Measurements from ENCODE around the gene FOXP1.
A peak's percentile ranks its signal among the peaks of the same experiment; 100 is the strongest.

Gene FOXP1

DNA sequence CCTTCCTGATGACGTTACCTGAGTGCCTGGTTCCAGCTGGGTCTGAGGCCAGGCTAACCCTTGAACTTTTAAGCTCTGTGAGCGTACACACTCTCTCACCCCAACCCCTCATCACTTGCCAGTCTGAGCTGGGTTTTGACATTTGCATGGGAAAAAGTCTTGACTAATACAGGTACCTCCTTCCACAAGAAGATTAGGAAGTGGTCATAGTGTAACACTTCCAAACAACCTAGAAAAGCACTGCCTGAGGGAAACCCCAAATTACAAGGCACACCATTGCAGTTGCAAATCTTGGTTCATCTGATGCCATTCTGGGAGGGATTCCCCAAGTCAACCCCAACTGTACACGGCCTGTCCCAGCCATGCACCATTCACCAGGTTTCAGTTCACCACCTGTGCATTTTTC, 499.8 kb downstream of the FOXP1 start:
- peak; percentile 42 for DNase-seq

DNA sequence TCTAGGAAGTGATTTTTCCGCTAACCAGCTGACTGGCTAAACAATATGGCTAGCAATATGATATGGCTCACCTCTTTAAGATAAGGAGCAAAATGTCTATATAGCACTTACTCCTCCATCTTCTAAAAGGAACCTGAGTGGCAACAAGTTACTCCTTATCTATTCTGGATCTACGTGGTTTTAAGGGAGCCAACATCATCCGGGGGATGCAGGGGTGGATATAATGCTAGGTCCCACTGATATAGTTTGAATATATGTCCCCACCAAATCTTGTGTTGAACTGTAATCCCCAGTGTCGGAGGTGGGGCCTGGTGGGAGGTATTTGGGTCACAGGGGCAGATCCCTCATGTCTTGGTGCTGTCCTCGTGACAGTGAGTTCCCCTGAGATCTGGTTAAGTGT, 500.7 kb downstream of the FOXP1 start:
- no peak for DNase-seq

DNA sequence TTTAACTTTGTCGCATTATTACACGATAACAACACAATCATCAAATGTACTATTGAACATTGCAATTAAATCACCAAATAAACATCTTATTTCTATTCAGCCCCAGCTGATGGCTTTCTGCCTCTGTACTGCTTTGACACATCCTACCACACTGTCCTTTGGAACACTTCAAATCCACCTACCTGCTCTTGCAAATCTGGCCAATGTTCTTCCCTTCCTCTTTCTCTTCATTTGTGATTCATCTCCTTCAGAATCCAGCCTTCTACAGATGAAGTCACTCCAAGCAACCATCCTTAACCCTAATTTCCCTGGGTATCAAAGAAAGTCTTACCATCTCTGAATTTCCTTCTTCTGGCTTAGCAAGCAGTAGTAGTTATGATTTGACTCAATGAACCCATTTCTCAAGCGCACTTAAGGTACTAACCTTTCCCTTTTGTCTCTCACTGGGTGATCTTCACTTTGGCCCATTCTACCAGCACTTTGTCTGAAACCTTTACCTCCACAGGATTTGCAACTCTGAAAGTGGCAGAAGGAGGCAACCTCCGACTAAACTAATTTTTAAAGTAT, 502.9 kb downstream of the FOXP1 start:
- no peak for DNase-seq

DNA sequence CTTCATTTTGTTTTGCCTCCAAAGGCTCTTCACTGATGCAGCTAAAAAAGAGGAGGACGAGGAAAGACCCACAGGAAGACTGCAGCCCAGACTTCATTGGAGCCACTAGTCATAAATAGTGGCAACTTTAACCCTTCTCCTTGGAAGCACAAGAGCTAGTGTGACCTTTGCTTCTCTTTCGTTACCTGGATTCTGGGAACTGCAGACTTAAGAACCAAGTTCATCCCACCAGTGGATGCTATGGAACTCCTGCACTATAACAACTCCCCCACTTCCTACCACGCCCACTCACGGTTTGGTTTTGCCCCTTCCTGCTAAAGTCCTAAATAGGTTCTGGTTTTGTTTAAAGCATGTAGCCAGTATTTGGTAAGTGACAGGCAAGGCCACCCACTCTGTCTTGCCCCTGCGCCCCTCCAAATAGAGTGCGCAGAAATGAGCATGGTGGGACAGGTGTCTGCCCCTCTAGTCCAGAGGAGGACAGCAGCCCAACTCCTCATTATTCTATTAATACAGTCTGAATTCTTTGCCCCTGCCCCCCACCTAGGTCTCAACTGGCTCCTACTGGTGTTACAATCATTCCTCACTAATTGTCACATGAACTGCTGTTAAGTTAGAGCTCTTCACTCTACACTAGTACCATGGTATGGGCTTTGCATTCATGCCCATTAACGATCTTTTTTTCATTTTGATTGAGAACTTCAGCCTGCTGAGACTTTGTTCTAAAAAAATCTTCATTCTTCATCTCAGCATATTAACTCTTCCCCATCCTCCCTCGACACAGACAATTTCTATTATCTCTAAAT, 504.6 kb downstream of the FOXP1 start:
- no peak for DNase-seq

DNA sequence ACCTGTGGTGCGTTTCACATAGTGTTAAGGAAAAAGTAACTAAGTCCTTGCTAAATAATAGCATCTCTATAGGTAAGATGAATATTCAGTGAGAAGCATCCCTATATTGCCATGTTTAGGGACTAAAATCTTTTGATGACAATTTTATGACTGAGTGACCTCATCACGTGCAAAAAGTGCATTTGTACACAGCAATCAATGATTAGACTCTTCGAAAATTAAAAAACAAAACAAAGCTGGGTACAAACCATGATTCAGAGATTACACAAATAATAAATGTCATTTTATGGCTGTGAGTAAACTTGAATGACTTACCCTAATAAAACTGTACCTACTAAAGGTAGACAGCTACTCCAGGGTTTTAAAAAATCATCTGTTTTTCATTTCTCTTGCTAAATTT, 505.3 kb downstream of the FOXP1 start:
- DNase-seq, result no peak

DNA sequence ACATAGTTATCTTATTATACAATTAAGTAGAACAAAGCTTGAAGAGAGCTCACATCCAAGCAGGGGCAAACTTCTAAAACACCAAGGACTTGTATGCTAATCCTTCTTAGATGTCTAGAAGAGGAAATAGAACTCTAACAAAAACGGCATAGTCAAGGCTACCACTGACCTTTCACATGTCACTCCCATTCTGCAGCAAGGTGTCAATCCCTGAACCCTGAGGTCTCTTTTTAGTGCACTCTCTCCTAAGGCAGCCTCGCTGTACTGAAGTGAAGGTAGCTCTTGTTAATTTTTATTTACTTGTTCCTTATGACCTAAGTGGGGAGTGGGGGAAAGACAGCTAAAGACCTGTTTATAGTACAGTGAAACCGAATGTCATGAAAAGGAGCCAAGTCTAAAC, 506.5 kb downstream of the FOXP1 start:
- no peak for DNase-seq

DNA sequence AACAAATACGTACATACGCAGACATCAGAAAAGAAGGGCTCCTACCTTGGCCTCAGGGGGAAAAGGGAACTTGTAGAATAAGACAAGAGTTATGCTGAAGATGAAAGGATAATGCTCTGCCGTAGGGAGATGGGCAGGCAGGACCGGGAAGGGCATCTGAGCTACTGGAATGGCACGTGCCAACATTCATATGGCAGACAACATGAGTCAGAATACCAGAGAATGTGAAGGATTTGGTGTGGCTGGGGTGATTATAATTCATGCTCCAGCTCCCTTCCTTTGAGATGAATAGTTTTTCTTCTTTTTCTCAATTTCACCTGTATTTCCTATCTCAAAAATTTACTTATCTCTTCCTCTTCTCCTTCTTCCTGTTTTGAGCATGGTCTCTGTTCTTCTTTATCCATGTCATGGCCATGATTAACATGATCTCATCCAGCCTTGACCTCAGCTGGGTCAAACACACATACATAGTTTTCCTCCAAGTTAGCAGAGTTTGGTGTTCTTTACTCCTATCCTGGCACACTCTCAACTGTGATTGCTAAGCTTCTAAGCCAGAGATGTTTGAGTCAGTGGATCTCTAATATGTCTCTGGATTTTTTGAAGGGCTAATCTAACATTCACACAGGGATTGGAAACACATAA, 507.0 kb downstream of the FOXP1 start:
- DNase-seq, result no peak

DNA sequence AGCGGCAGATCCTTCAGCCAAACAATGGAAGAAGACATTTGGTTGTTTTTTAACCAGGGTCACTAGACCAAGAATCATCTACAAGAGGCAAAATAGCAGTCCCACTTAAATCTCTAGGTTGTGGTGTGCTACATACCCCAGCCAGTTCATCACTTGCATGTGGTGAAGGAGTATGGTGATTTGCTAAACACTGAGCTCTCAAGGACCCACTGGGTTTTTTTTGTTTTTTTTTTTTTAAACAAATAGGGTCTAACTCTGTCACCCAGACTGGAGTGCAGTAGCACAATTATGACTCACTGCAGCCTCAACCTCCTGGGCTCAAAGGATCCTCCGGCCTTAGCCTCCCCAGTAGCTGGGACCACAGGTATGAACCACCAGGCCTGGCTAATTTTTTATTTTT, 508.0 kb downstream of the FOXP1 start:
- no peak for DNase-seq

DNA sequence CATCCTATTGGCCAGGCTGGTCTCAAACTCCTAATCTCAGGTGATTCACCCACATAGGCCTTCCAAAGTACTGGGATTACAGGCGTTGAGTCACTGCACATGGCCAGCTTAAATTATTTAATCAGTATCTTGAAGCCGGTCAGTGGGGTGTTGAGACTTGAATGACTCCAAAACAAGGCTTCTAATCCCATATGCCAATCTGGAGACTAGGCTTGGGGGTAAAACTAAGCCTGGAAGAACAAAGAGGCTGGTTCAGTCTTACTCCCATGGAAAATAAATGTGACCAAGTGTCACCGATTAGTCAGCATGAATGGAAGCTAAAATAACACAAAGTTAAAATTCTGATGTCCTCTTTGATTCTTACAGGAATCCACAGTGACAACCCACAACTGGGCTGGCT, 509.1 kb downstream of the FOXP1 start:
- no peak for DNase-seq

DNA sequence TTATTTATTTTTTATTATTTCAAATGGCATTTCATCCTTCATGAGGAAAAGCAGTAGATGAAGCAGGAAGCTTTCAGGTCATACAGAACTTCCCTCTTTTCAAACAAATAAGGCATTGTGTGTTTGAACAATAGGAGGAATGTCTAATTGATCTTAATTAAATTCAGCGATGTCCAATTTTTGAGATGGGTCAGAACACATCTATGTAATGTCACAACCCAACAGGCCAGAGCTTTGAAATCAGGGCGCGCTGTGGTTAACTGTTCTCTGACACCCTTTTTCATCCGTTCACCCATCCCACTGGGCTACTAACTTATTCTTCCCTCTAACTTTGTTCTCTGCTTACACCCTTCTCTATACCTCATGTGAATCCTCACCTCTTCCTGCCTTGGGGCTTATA, 510.5 kb downstream of the FOXP1 start:
- DNase-seq, result no peak

DNA sequence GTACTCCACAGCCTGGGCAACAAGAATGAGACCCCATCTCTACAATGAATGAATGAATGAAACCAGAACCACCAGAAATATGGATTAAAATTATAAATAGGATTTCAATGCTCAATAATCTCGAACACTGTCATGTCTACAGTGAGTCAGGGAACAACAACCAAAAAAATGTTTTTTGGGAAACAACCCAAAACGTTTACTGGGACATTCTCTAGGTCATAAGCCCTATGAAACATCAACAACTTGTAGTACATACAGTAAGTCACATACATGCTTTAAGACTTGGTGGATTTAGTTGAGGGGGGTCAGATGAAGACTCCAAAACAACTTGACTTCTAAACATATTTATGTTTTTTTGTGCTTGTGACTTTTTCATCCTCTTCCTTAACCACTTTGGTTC, 511.2 kb downstream of the FOXP1 start:
- no peak for DNase-seq

DNA sequence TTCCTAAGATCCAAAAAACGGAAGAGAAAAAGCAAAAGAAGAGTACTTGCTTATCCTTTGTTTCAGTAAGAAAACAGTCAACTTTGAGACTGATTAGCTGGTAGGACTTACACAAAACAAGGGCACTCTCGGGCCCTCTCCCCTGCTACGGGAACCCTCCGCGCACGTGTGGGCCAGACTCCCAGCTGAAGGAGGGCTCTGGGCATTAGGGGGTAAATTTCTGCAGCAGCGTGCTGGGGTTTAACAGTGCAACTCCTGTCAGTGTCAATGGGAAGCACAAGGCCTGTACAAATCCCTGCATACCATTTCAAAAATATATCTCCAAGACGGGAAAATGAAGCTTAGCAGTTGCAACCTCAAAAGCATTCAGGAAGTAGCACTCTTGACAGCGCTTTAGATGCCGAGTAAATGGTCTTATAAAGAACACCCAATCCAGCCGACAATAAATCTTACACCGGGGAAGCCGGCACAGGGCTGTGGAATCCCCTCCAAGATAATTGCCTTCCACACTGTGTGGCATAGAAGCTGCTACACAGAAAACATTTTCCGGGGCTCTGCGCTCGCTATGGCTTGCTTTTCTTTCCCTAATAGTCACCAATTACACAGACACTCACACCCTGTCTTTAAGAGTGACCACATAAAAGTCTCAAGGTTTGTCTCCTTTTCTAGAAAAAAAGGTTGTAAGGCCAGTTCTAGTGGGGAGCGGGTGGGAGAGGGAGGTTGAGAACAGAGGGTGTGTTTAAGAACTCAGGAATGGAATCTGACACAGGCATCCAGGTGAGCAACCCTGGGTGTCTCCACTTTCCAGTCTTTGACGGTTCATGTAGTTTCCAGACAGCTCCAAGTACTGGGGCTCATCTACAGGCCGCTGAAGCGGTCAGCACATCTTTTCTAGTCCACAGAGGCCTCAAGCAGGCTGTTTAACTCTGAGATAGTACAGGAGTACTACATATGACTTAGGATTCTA, 512.7 kb downstream of the FOXP1 start:
- no peak for DNase-seq

DNA sequence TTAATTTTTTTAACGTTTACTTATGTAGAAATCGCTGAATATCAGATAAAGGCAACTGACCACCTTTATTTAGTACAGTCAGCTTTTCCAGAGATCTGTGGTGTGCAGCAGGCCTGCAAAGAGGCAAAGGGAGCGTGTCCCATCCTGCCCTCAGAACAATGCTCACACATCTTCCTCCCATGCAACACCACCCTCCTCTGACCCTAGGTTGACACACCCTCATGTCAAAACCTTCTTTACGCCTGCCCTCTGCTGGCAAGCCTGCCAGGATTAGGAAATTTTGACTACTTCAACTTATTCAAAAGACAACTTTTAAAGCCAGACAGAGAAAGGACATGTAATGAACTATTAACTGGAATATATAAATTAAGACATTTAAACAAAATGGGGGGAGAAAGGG, 513.7 kb downstream of the FOXP1 start:
- peak; percentile 53 for DNase-seq

DNA sequence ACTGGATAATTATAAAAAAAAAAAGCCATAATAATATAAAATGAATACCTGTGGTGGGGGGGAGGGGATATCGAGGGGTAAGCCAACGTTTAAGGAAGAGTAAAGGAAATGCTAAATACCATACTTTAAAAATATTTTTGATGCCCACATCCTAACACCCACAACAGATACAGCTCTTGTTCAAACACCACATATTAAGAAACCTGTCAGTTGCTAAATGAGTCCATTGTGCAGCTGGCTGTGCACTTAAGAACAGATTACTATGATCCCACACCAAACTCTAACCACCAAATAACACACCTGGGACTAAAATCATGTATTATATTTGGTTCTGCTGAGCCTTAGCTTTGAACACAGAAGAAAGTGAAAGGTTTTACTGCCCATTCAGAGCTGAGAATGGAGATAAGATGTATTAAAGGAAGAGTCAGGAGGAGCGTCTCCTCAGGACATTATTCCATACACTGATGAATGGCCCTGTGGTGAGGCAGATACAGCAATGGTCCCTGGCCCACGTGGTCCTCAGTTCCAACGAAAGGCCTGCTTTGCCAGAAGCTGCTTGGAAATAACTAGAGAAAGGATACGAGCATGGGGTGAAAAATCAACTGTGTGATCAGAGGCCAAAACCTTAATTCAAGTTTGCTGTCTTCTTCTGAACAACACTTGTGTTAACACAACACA, 515.4 kb downstream of the FOXP1 start:
- DNase-seq, result no peak

DNA sequence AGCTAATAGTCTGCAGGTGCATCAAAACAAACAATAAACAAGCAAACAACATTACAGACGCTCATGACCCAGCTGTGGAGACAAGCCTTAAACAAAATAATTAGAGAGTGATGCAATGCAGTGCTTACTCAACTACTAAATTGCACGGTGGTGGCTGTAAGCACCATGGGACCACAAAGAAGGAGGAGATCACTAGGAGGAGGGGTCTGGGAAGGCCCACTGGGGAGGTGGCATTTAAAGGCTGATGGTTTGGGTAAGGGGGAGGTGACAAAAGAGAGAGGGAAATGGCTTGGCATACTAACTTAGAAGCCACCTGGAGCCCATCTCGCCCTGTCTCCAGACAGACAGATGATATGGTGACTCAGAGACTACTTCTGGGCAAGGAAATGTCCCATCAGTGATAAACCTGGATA, 516.7 kb downstream of the FOXP1 start:
- peak; percentile 43 for DNase-seq

DNA sequence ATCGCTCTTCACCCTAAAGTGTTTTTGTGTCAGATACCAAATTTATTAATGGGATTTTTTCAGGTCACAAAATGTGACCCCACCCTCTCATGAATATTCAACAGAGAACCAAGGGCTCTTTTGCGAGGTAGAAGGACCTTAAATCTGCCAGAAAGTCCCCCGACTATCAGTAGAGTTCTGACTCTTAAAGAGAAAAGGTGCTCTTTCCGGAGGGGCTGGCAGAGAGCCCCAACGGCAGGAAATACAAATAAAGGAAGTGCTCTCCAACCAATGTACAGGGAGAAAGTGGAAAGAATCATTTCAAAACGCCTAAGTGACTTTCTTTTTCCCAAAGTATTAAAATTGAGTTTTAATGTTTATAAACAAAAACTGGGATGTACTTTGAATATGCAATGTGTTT, 517.2 kb downstream of the FOXP1 start:
- DNase-seq, result no peak

DNA sequence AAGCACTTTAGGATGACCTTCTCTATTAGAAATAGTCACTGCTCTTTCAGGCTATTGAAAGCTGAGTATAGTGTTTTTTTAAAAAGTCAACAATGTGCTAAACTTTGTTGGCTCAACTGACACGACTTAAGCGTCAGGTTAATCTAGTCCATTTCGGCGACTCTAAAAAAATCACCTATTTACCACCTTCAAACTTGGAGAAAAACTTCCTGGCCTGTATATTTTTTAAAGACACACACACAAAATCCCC, 517.8 kb downstream of the FOXP1 start:
- no peak for DNase-seq

DNA sequence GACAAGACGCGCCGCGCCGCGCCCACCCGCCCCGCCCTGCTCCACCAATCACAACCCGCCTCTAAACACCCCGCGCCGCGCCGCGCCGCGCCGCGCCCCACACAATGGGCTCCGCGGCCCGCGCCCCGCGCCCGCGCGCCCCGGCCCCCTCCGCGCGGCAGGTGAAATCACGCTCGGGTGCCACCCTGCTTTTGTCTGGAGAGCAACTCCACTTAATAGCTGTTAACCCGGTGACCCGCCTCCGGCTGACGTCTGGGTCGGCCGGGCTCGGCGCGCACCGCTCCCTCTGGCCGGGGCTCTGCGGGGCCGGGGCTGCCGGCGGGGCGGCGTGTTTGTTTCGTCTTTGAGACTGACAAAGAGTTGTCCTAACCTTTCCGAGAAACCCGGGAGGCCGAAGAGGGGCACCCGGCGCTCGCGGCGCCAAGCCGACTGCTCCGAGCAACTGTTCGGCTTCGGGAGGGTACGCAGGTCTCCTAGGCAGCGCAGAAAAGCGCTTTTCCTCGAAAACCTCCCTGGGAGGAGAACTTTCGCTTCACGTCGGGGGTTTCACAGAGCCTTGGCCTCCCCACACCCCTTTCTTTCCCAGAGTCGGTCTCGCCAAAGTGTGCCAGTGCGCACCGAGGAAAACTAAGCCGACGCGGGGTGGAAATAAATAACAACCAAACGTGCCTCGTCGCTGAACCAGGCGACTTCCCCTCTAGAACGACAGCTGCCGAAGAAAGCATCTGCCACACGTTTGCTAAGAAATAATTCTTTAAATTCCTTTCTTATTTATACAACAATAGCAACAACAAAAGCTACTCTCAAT, 518.4 kb downstream of the FOXP1 start:
- DNase-seq, result peak; percentile 77

DNA sequence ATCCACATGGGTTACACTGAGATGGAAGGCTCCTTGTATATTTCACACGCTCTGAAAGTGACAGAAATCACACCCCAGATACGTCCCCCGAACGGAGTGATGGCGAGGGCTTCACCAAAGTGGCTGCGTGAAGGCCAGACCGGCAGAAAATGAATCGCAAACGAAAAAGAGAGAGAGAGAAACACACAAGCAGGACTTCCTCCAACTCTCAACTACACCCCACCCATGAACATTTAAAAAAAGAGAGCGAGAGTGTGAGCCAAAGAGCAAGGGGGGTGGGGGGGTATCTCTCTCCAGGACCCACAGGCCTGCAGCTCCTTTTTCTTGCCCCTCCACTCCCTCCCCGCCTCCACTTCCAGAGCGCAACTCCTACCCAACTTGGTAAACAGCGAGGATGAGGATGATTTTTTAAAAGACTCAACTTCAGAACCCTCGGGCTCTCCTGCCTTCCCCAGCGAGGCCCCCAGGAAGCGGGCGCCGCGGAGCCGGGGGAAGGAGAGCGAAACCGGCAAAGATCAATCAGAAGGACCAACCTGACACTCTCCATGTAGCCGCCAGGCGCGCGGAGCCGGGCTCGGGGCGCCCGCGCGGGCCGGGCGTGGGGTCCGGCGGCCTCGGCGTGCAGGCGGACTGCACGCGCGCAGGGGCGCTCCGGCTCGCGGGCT, 519.1 kb downstream of the FOXP1 start:
- DNase-seq, result peak; percentile 73

DNA sequence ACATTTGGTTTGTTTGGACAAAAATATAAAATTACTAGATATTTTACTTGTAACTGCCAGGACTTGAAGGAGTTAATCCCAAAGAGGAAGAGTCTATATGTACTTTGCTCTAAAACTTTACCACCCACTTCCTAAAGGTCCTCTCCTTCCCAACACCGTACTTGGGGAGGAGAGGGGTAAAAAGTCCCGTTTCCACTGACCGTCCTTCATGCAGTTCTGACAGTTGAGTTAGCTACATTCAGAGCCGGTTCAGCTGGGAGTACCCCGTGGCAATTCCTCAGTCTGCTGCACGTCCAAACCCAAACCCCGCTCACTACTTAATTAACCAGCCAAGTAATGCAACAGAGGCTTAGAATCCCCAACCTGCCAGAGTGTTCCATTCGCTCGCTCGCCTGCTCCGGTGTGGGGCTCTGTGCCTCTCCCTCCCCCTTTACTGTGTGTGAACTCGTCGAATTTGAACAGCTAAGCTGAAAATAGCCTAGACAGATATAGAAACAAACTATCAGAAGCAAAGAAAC, 519.7 kb downstream of the FOXP1 start:
- DNase-seq, result peak; percentile 56
